HG03558 (cell line): ENCODE results near the gene CHRNG.

Experiments used
- ATAC-seq: cut with Tn5 transposase; IDR thresholded peaks from one replicate; pipeline ENCODE4 v1.9.1; 2021; ENCODE audit warnings: moderate number of reproducible peaks; ENCODE audit not compliant: unreplicated experiment; ENCODE audit errors: extremely low read depth

CHRNG gene

GRCh38 chr2:232539298-232540231 lies at the start of gene CHRNG:
CHRNG (plus strand) TSS chr2:232539692; CDS start chr2:232539748, 56 bp downstream.
- ATAC-seq = no peak

GRCh38 chr2:232490221-232491138 lies 49.0 kb upstream of the CHRNG start:
- no peak for ATAC-seq

- no peak for ATAC-seq
Measured at GRCh38 chr2:232491139-232491780, 48.2 kb upstream of the CHRNG start.

GRCh38 chr2:232492236-232492848 lies 47.1 kb upstream of the CHRNG start:
- no peak for ATAC-seq

- ATAC-seq = no peak
Measured at GRCh38 chr2:232492963-232493700, 46.4 kb upstream of the CHRNG start.

GRCh38 chr2:232493701-232494474 lies 45.6 kb upstream of the CHRNG start:
- no peak for ATAC-seq

- no peak for ATAC-seq
Measured at GRCh38 chr2:232494542-232494941, 45.0 kb upstream of the CHRNG start.

- ATAC-seq = no peak
Measured at GRCh38 chr2:232495292-232495691, 44.2 kb upstream of the CHRNG start.

- no peak for ATAC-seq
Measured at GRCh38 chr2:232496501-232497270, 42.8 kb upstream of the CHRNG start.

GRCh38 chr2:232497348-232497747 lies 42.1 kb upstream of the CHRNG start:
- no peak for ATAC-seq

GRCh38 chr2:232498452-232498851 lies 41.0 kb upstream of the CHRNG start:
- no peak for ATAC-seq

- ATAC-seq = no peak
Measured at GRCh38 chr2:232501331-232501771, 38.1 kb upstream of the CHRNG start.

- no peak for ATAC-seq
Measured at GRCh38 chr2:232501794-232502390, 37.6 kb upstream of the CHRNG start.

- ATAC-seq = no peak
Measured at GRCh38 chr2:232502511-232502910, 37.0 kb upstream of the CHRNG start.

- no peak for ATAC-seq
Measured at GRCh38 chr2:232502911-232503808, 36.3 kb upstream of the CHRNG start.

- no peak for ATAC-seq
Measured at GRCh38 chr2:232503809-232504323, 35.6 kb upstream of the CHRNG start.
